Measurements from ENCODE around the gene PSG1. TPM values are rescaled to one million over a fixed set of nuclear protein-coding genes. Genes with fewer than 3 reads are reported as not detected.
A peak's percentile ranks its signal among the peaks of the same experiment; 100 is the strongest.
"Not testable (repeated sequence)": the region's sequence is repeated elsewhere in the genome, so short reads cannot be mapped to it uniquely, and the experiment has no call there.

PSG1 gene
- total and polyA plus RNA-seq, 2 experiments from 2014 or later: not detected

DNA sequence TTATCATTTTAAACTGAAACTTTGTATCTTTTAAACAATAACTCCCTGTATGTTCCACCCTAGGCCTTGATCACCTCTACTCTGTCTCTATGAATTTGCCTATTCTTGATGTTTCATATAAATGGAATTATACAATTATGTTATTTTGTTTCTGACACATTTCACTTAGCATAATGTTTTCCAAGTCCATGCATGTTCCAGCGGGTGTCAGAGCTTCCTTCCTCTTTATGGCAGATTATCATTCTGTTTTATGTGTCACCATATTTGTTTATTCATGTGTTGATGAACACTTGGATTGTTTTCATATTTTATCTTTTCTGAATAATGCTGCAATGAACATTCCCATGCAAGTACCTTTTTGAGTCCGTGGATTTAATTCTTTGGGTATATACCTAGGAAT lies 3.2 kb upstream of the PSG1 start:
- H3K27me3 ChIP-seq (ENCODE audit: insufficient read depth); H3K36me3 ChIP-seq (ENCODE audit: insufficient read depth); H3K4me2 ChIP-seq; H3K27ac ChIP-seq (ENCODE audit: low read depth); H3K27ac Mint-ChIP-seq; ATAC-seq; H2AFZ ChIP-seq; H3K79me2 ChIP-seq (replicated peaks; ENCODE audit: insufficient read depth); H3K4me3 Mint-ChIP-seq; DNase-seq (ENCODE audit: low spot score); H4K20me1 ChIP-seq (replicated peaks; ENCODE audit: insufficient read depth); H3K9me2 ChIP-seq (ENCODE audit: insufficient read depth); H3F3A ChIP-seq (replicated peaks; ENCODE audit: low read depth); H3K4me1 ChIP-seq (ENCODE audit: insufficient read depth); H3K4me3 ChIP-seq; H3K27me3 Mint-ChIP-seq (ENCODE audit: insufficient read depth, low read depth, poor library complexity); H3K4me1 Mint-ChIP-seq: not testable (repeated sequence)
- H3K36me3 Mint-ChIP-seq (ENCODE audit: low read depth): peaks cover 47% of the 10 kb centered on the region
- H3K9me3 Mint-ChIP-seq: peaks cover 98% of the 10 kb centered on the region

- H3F3A ChIP-seq (replicated peaks; ENCODE audit: low read depth); H3K27ac Mint-ChIP-seq; DNase-seq (ENCODE audit: low spot score); H3K27me3 ChIP-seq (ENCODE audit: insufficient read depth); H3K27me3 Mint-ChIP-seq (ENCODE audit: insufficient read depth, low read depth, poor library complexity); H3K9me2 ChIP-seq (ENCODE audit: insufficient read depth); H3K4me1 Mint-ChIP-seq; H3K36me3 ChIP-seq (ENCODE audit: insufficient read depth); ATAC-seq; H2AFZ ChIP-seq; H3K4me3 ChIP-seq; H4K20me1 ChIP-seq (replicated peaks; ENCODE audit: insufficient read depth); H3K4me3 Mint-ChIP-seq; H3K79me2 ChIP-seq (replicated peaks; ENCODE audit: insufficient read depth); H3K4me2 ChIP-seq; H3K4me1 ChIP-seq (ENCODE audit: insufficient read depth); H3K27ac ChIP-seq (ENCODE audit: low read depth): not testable (repeated sequence)
- peaks cover 44% of the 10 kb centered on the region for H3K36me3 Mint-ChIP-seq (ENCODE audit: low read depth)
- H3K9me3 Mint-ChIP-seq: peaks cover 98% of the 10 kb centered on the region
Observed at GRCh38 chr19:42882010-42882409, 2.5 kb upstream of the PSG1 start.

DNA sequence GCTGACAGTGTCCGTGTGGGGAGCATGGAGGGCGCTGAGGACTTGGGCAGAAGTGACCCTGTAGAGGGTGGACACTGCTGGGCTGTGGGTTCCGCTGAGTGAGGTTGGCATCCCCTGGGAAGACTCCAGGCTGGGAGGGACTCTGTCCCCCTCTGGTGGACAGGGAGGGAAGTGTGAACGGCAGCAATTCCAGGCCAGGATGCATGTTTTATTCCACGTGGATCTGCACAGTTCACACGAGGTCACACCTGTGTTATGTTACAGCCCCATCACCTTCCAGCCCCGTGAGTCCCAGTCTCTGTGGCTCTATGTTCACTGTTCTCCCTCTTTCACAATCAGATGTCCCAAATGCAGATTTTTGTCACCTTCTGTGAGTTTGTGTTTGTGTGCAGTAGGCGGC lies 1.8 kb upstream of the PSG1 start:
- H3K9me2 ChIP-seq (ENCODE audit: insufficient read depth); H3K27me3 ChIP-seq (ENCODE audit: insufficient read depth); H3K4me1 ChIP-seq (ENCODE audit: insufficient read depth); H3K27ac Mint-ChIP-seq; H3K27ac ChIP-seq (ENCODE audit: low read depth); H3K4me1 Mint-ChIP-seq; H3K36me3 ChIP-seq (ENCODE audit: insufficient read depth); H3K4me3 Mint-ChIP-seq; H3K27me3 Mint-ChIP-seq (ENCODE audit: insufficient read depth, low read depth, poor library complexity); ATAC-seq; H3K79me2 ChIP-seq (replicated peaks; ENCODE audit: insufficient read depth); H3K4me3 ChIP-seq; H3K4me2 ChIP-seq; H3F3A ChIP-seq (replicated peaks; ENCODE audit: low read depth); H4K20me1 ChIP-seq (replicated peaks; ENCODE audit: insufficient read depth); H2AFZ ChIP-seq: not testable (repeated sequence)
- peak; percentile 32 for DNase-seq (ENCODE audit: low spot score)
- Mint-ChIP-seq H3K36me3 (ENCODE audit: low read depth) (peaks cover 42% of the 10 kb centered on the region), H3K9me3 (peaks cover 99% of the 10 kb centered on the region)
- peak; percentile 58 to 73 for TF ChIP-seq CTCF (conservative IDR thresholded peaks at IDR 0.05; ENCODE audit: low read depth in 2 of 2)

DNA sequence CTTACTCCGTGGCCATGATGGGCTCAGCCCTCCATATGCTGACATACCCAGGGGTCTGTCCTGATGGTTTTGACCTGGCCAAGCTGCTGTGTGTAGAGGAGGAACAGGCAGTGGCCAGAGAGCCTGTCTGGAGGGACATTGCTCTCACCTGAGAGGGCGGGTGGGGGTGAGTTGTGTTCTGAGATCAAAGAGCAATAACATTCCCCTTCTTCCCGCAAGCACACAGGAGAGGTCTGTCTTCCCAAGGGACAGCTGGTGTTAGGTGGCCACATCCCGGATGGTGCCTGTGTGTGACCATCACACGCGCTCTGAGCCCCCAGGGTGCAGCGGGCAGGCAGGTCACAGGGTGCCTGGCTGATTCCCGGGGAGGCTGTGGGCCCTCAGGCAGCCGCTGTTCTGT lies 1.1 kb upstream of the PSG1 start:
- DNase-seq (ENCODE audit: low spot score): not testable (repeated sequence)

GRCh38 chr19:42876596-42876995 lies 2.9 kb downstream of the PSG1 start:
- not testable (repeated sequence) for H3K27me3 ChIP-seq (ENCODE audit: insufficient read depth); H3K36me3 ChIP-seq (ENCODE audit: insufficient read depth); H3K4me1 ChIP-seq (ENCODE audit: insufficient read depth); H3K9me2 ChIP-seq (ENCODE audit: insufficient read depth); H3F3A ChIP-seq (replicated peaks; ENCODE audit: low read depth); H2AFZ ChIP-seq; H3K4me2 ChIP-seq; H3K27ac ChIP-seq (ENCODE audit: low read depth); H3K4me3 ChIP-seq; ATAC-seq; H4K20me1 ChIP-seq (replicated peaks; ENCODE audit: insufficient read depth); H3K4me1 Mint-ChIP-seq; H3K79me2 ChIP-seq (replicated peaks; ENCODE audit: insufficient read depth); H3K4me3 Mint-ChIP-seq; H3K27me3 Mint-ChIP-seq (ENCODE audit: insufficient read depth, low read depth, poor library complexity); H3K27ac Mint-ChIP-seq; DNase-seq (ENCODE audit: low spot score)
- H3K36me3 Mint-ChIP-seq (ENCODE audit: low read depth): peaks cover 28% of the 10 kb centered on the region
- peaks cover 100% of the 10 kb centered on the region for H3K9me3 Mint-ChIP-seq

More for the DNA sequence above, 1.1 kb upstream of the PSG1 start:
- not testable (repeated sequence) for H3F3A ChIP-seq (replicated peaks; ENCODE audit: low read depth); H3K27ac Mint-ChIP-seq; H3K27me3 Mint-ChIP-seq (ENCODE audit: insufficient read depth, low read depth, poor library complexity); H2AFZ ChIP-seq; H3K4me3 ChIP-seq; H3K27me3 ChIP-seq (ENCODE audit: insufficient read depth); H3K4me3 Mint-ChIP-seq; H3K27ac ChIP-seq (ENCODE audit: low read depth); H3K79me2 ChIP-seq (replicated peaks; ENCODE audit: insufficient read depth); H3K4me2 ChIP-seq; H4K20me1 ChIP-seq (replicated peaks; ENCODE audit: insufficient read depth); ATAC-seq; H3K4me1 Mint-ChIP-seq; H3K36me3 ChIP-seq (ENCODE audit: insufficient read depth); H3K9me2 ChIP-seq (ENCODE audit: insufficient read depth); H3K4me1 ChIP-seq (ENCODE audit: insufficient read depth)
- Mint-ChIP-seq H3K36me3 (ENCODE audit: low read depth) (peaks cover 39% of the 10 kb centered on the region), H3K9me3 (peaks cover 99% of the 10 kb centered on the region)

DNA sequence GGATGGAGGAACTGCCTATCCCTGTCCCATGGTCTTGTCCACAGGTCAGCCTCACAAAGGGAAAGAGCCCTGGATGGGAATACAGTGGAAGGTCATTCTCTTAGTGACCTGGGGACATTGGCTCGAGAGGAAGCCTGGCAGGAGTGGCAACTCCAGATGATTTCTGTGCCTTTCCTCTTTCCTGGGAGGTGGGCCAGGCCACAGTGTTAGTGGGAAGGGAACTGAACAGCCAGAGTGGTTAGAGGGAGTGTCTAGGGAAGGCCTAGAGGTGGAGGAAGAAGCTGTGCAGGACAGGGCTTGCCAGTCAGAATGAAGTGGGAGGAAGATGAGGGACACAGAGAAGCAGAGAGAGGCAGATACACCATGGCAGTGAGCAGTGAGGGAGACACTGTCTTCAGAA lies 3.6 kb downstream of the PSG1 start:
- not testable (repeated sequence) for H3K27ac ChIP-seq (ENCODE audit: low read depth); H3K27me3 Mint-ChIP-seq (ENCODE audit: insufficient read depth, low read depth, poor library complexity); H3K9me2 ChIP-seq (ENCODE audit: insufficient read depth); H3K27ac Mint-ChIP-seq; H3F3A ChIP-seq (replicated peaks; ENCODE audit: low read depth); ATAC-seq; H3K4me2 ChIP-seq; H3K79me2 ChIP-seq (replicated peaks; ENCODE audit: insufficient read depth); H3K36me3 ChIP-seq (ENCODE audit: insufficient read depth); H3K4me3 Mint-ChIP-seq; H3K4me1 Mint-ChIP-seq; H4K20me1 ChIP-seq (replicated peaks; ENCODE audit: insufficient read depth); H3K4me3 ChIP-seq; H2AFZ ChIP-seq; DNase-seq (ENCODE audit: low spot score); H3K27me3 ChIP-seq (ENCODE audit: insufficient read depth); H3K4me1 ChIP-seq (ENCODE audit: insufficient read depth)
- Mint-ChIP-seq H3K36me3 (ENCODE audit: low read depth) (peaks cover 26% of the 10 kb centered on the region), H3K9me3 (peaks cover 100% of the 10 kb centered on the region)
